Cardiac septum (tissue), 1 donor: ENCODE results near the gene FXN. TPM values are rescaled to one million over a fixed set of nuclear protein-coding genes. Genes with fewer than 3 reads are reported as not detected.
A peak's percentile ranks its signal among the peaks of the same experiment; 100 is the strongest.
"Not testable (repeated sequence)": the region's sequence is repeated elsewhere in the genome, so short reads cannot be mapped to it uniquely, and the experiment has no call there.

Source experiments
- DNase-seq: peaks from one replicate; pipeline ENCODE4 v3.0.0-alpha.2; 2020; ENCODE audit warnings: low spot score
- intact Hi-C: fragments of 100-400 bp; cut with DNase I; formaldehyde crosslinking; loops from one replicate; pipeline ENCODE4 v1.14.0; 2022
- total RNA-seq: library from RNA; stranded (reverse); fragmentation: NEBNext Ultra II Directional; extraction: Animal tissue kit (Norgen Biotek cat#: 25700); gene quantifications from one replicate; pipeline ENCODE4 v1.2.1, GENCODE V29; 2021
- donor health status: DM: no; HTN: no; CAD: no.

The FXN gene
- total RNA-seq, 1 donor from 2014 or later = 22.9 TPM

GRCh38 chr9:69090140-69090750 is 54.7 kb downstream of the FXN start:
- DNase-seq = no peak
- intact Hi-C loops = no loop called here

GRCh38 chr9:69090946-69091345 is 55.4 kb downstream of the FXN start:
- intact Hi-C loops = no loop called here
- no peak for DNase-seq

- intact Hi-C loops = no loop called here
- no peak for DNase-seq
Observed at GRCh38 chr9:69093471-69094103, 58.0 kb downstream of the FXN start.

- not testable (repeated sequence) for DNase-seq
Observed at GRCh38 chr9:69094361-69095135, 59.0 kb downstream of the FXN start.

GRCh38 chr9:69097064-69097463 is 61.5 kb downstream of the FXN start:
- no peak for DNase-seq
- intact Hi-C loops = no loop called here

More at GRCh38 chr9:69094361-69095135, 59.0 kb downstream of the FXN start:
- intact Hi-C loops = not testable (repeated sequence)

- intact Hi-C loops = no loop called here
- DNase-seq = no peak
Observed at GRCh38 chr9:69097923-69098593, 62.5 kb downstream of the FXN start.

- DNase-seq, intact Hi-C loops: not testable (repeated sequence)
Observed at GRCh38 chr9:69103348-69103996, 67.9 kb downstream of the FXN start.

- intact Hi-C loops = no loop called here
- DNase-seq = no peak
Observed at GRCh38 chr9:69104830-69105527, 69.4 kb downstream of the FXN start.

GRCh38 chr9:69107771-69108170 is 72.2 kb downstream of the FXN start:
- DNase-seq = no peak
- intact Hi-C loops = no loop called here

- intact Hi-C loops, DNase-seq: not testable (repeated sequence)
Observed at GRCh38 chr9:69108706-69109105, 73.2 kb downstream of the FXN start.

- intact Hi-C loops = no loop called here
- DNase-seq = no peak
Observed at GRCh38 chr9:69109152-69109551, 73.6 kb downstream of the FXN start.

- not testable (repeated sequence) for DNase-seq
Observed at GRCh38 chr9:69112646-69113045, 77.1 kb downstream of the FXN start.

GRCh38 chr9:69115621-69116020 is 80.1 kb downstream of the FXN start:
- intact Hi-C loops = no loop called here
- no peak for DNase-seq

More at GRCh38 chr9:69112646-69113045, 77.1 kb downstream of the FXN start:
- intact Hi-C loops = not testable (repeated sequence)

- no peak for DNase-seq
- intact Hi-C loops = no loop called here
Observed at GRCh38 chr9:69118656-69119055, 83.1 kb downstream of the FXN start.

GRCh38 chr9:69120380-69121154 is 85.0 kb downstream of the FXN start:
- intact Hi-C loops = loop anchor here (5.0 kb wide), 1 partner anchor 33 kb away; no protein-coding TSS in a partner anchor
- DNase-seq = no peak

- no peak for DNase-seq
- intact Hi-C loops = loop anchor here (5.0 kb wide), 1 partner anchor 34 kb away; no protein-coding TSS in a partner anchor
Observed at GRCh38 chr9:69121155-69122081, 85.9 kb downstream of the FXN start.

- intact Hi-C loops = loop anchor here (5.0 kb wide), 1 partner anchor 35 kb away; no protein-coding TSS in a partner anchor
Observed at GRCh38 chr9:69122082-69122548, 86.6 kb downstream of the FXN start.

More at GRCh38 chr9:69122082-69122548, 86.6 kb downstream of the FXN start:
- peak; percentile 82 for DNase-seq
